WTC11 (cell line): ENCODE data around the gene MAP1LC3A. TPM values are rescaled to one million over a fixed set of nuclear protein-coding genes. Genes with fewer than 3 reads are reported as not detected.

Experiments
- ATAC-seq: fragments of 200-7000 bp; cut with Tn5 transposase; 2 replicates; pipeline ENCODE4 v1.10.0; 2021; ENCODE audit warnings: mild to moderate bottlenecking, moderate library complexity
- CTCF ChIA-PET: fragments of 300-600 bp; sonication (Branson Sonifier 250); formaldehyde crosslinking; loops from one replicate; lab custom pipeline; 2021; ENCODE audit warnings: antibody characterized with exemption; lab: Charles Lee
- POLR2A ChIA-PET: fragments of 350-600 bp; sonication (Branson Sonifier 250); formaldehyde crosslinking; loops from one replicate; lab custom pipeline; 2021; ENCODE audit warnings: antibody characterized with exemption; lab: Charles Lee
- DNase-seq: peaks from one replicate; pipeline ENCODE4 v3.0.0; 2021; ENCODE audit warnings: low spot score
- H3K27ac Mint-ChIP-seq: 2 replicates; pipeline ENCODE4 v1.8.0; 2021; ENCODE audit warnings: mixed read lengths
- H3K27me3 Mint-ChIP-seq: 2 replicates; pipeline ENCODE4 v1.8.0; 2021; ENCODE audit warnings: low read depth, mild to moderate bottlenecking, moderate library complexity, mixed read lengths
- H3K36me3 Mint-ChIP-seq: 2 replicates; pipeline ENCODE4 v1.8.0; 2021; ENCODE audit warnings: mixed read lengths
- H3K4me1 Mint-ChIP-seq: 2 replicates; pipeline ENCODE4 v1.8.0; 2022; ENCODE audit warnings: mixed read lengths
- H3K4me3 Mint-ChIP-seq: 2 replicates; pipeline ENCODE4 v1.8.0; 2021; ENCODE audit warnings: mild to moderate bottlenecking, moderate library complexity, mixed read lengths
- H3K9me3 Mint-ChIP-seq: 2 replicates; pipeline ENCODE4 v1.8.0; 2021; ENCODE audit warnings: mixed read lengths
- ATF3 ChIP-seq: sonication (generic); formaldehyde crosslinking; conservative IDR thresholded peaks from 2 replicates; pipeline ENCODE4 v1.8.1; 2022; ENCODE audit warnings: mild to moderate bottlenecking, missing genetic modification reagents
- CBFB ChIP-seq: sonication (generic); formaldehyde crosslinking; IDR thresholded peaks from 2 replicates; pipeline ENCODE4 v1.8.1; 2022; ENCODE audit warnings: mild to moderate bottlenecking, low read depth, missing genetic modification reagents
- CDX4 ChIP-seq: fragments of 250-450 bp; sonication (Bioruptor Pico); IDR thresholded peaks from 2 replicates; pipeline ENCODE4 v1.9.0; 2021; ENCODE audit warnings: moderate library complexity, mild to moderate bottlenecking, inconsistent platforms, borderline replicate concordance
- CREM ChIP-seq: sonication (generic); formaldehyde crosslinking; IDR thresholded peaks from 2 replicates; pipeline ENCODE4 v1.8.1; 2022; ENCODE audit warnings: mild to moderate bottlenecking, missing genetic modification reagents, moderate library complexity
- E2F4 ChIP-seq: sonication (generic); formaldehyde crosslinking; IDR thresholded peaks from 2 replicates; pipeline ENCODE4 v1.8.1; 2022; ENCODE audit warnings: low read depth, mild to moderate bottlenecking, moderate library complexity, missing genetic modification reagents, borderline replicate concordance
- ELF4 ChIP-seq: sonication (generic); formaldehyde crosslinking; IDR thresholded peaks from 2 replicates; pipeline ENCODE4 v1.8.1; 2022; ENCODE audit warnings: low read depth, mild to moderate bottlenecking, moderate library complexity, missing genetic modification reagents
- ERG ChIP-seq: fragments of 250-450 bp; sonication (Bioruptor Pico); IDR thresholded peaks from 2 replicates; pipeline ENCODE4 v1.8.0; 2021; ENCODE audit warnings: mild to moderate bottlenecking
- FOXP1 ChIP-seq: sonication (generic); formaldehyde crosslinking; IDR thresholded peaks from 2 replicates; pipeline ENCODE4 v1.8.0; 2022; ENCODE audit warnings: missing genetic modification reagents, mild to moderate bottlenecking, moderate library complexity, borderline replicate concordance
- IRF2 ChIP-seq: sonication (generic); formaldehyde crosslinking; IDR thresholded peaks from 2 replicates; pipeline ENCODE4 v1.8.0; 2022; ENCODE audit warnings: low read depth, missing genetic modification reagents, borderline replicate concordance
- JAZF1 ChIP-seq: fragments of 250-450 bp; sonication (Bioruptor Pico); IDR thresholded peaks from 2 replicates; pipeline ENCODE4 v1.9.0; 2021; ENCODE audit warnings: moderate library complexity, mild to moderate bottlenecking, inconsistent platforms
- MAX ChIP-seq: sonication (generic); formaldehyde crosslinking; IDR thresholded peaks from 2 replicates; pipeline ENCODE4 v1.8.0; 2022; ENCODE audit warnings: mild to moderate bottlenecking, missing genetic modification reagents
- MLX ChIP-seq: sonication (generic); formaldehyde crosslinking; IDR thresholded peaks from 2 replicates; pipeline ENCODE4 v1.8.1; 2023; ENCODE audit warnings: mild to moderate bottlenecking, missing genetic modification reagents, moderate library complexity
- NR3C1 ChIP-seq: sonication (generic); formaldehyde crosslinking; conservative IDR thresholded peaks from 2 replicates; pipeline ENCODE4 v1.8.1; 2023; ENCODE audit warnings: low read depth, mild to moderate bottlenecking, missing genetic modification reagents
- PRRX2 ChIP-seq: fragments of 250-450 bp; sonication (Bioruptor Pico); IDR thresholded peaks from 2 replicates; pipeline ENCODE4 v1.8.0; 2021; ENCODE audit warnings: mild to moderate bottlenecking
- ZNF263 ChIP-seq: sonication (generic); formaldehyde crosslinking; IDR thresholded peaks from 2 replicates; pipeline ENCODE4 v1.8.1; 2022; ENCODE audit warnings: low read depth, mild to moderate bottlenecking, moderate library complexity, missing genetic modification reagents
- ZNF512 ChIP-seq: sonication (generic); formaldehyde crosslinking; IDR thresholded peaks from 2 replicates; pipeline ENCODE4 v1.8.1; 2022; ENCODE audit warnings: missing genetic modification reagents, borderline replicate concordance
- ZNF532 ChIP-seq: fragments of 250-450 bp; sonication (Bioruptor Pico); IDR thresholded peaks from 2 replicates; pipeline ENCODE4 v1.9.0; 2021; ENCODE audit warnings: mild to moderate bottlenecking, borderline replicate concordance
- total RNA-seq: library from RNA; stranded (reverse); gene quantifications from 3 replicates; pipeline ENCODE4 v1.2.3, GENCODE V29; 2021

The MAP1LC3A gene
- total RNA-seq, 1 experiment from 2014 or later = 7.5 TPM

- no peak overlapping the region for H3K27ac Mint-ChIP-seq
- no peak for TF ChIP-seq MLX (CRISPR knock-in tag)
- TF ChIP-seq ERG (CRISPR knock-in tag) = no peak
- TF ChIP-seq FOXP1 (CRISPR knock-in tag) = no peak
- no peak for TF ChIP-seq JAZF1 (CRISPR knock-in tag)
- no peak for TF ChIP-seq CREM (CRISPR knock-in tag)
- no peak for TF ChIP-seq E2F4 (CRISPR knock-in tag)
- no peak for TF ChIP-seq ATF3 (CRISPR knock-in tag)
- CTCF ChIA-PET = interaction anchor here (1.1 kb wide), 1 partner anchor 17 kb away, joined by 4 read pairs; no protein-coding TSS in a partner anchor
- H3K27me3 Mint-ChIP-seq = no peaks in the 10 kb centered on the region
- H3K9me3 Mint-ChIP-seq = no peaks in the 10 kb centered on the region
- POLR2A ChIA-PET = no interaction called here
- no peak overlapping the region for H3K4me3 Mint-ChIP-seq
- no peaks in the 10 kb centered on the region for H3K4me1 Mint-ChIP-seq
- DNase-seq = no peak
- peaks cover 3% of the 10 kb centered on the region; the same call in 1 of the 2 replicates for H3K36me3 Mint-ChIP-seq
- ATAC-seq = no peak
These were observed 21.7 kb downstream of the MAP1LC3A start for GRCh38 chr20:34579979-34580940.

- H3K27ac Mint-ChIP-seq = peak overlapping the region; percentile 3; the same call in 1 of the 2 replicates
- POLR2A ChIA-PET = interaction anchor here (0.6 kb wide), 1 partner anchor 448 kb away, joined by 5 read pairs; no protein-coding TSS in a partner anchor
- H3K4me3 Mint-ChIP-seq = no peak overlapping the region
- no peaks in the 10 kb centered on the region for H3K27me3 Mint-ChIP-seq
- peaks cover 3% of the 10 kb centered on the region; the same call in 1 of the 2 replicates for H3K36me3 Mint-ChIP-seq
- no peak for ATAC-seq
- DNase-seq = no peak
- CTCF ChIA-PET = no interaction called here
- H3K4me1 Mint-ChIP-seq = no peaks in the 10 kb centered on the region
- no peaks in the 10 kb centered on the region for H3K9me3 Mint-ChIP-seq
- TF ChIP-seq ZNF532 (CRISPR knock-in tag) (no peak), IRF2 (no peak), NR3C1 (no peak), MAX (CRISPR knock-in tag) (no peak), ZNF263 (CRISPR knock-in tag) (no peak), ELF4 (CRISPR knock-in tag) (no peak), ZNF512 (CRISPR knock-in tag) (no peak), CDX4 (CRISPR knock-in tag) (no peak), CBFB (no peak), PRRX2 (no peak)
These were observed 23.0 kb downstream of the MAP1LC3A start for GRCh38 chr20:34581341-34582184.
